Fibroblast of mammary gland (primary cell): Measurements from ENCODE around the gene TP53RK.

Experiments used
- DNase-seq: peaks from one replicate; pipeline ENCODE4 v3.0.0-alpha.2; 2010; ENCODE audit warnings: low read depth
- H3K4me3 ChIP-seq: 2 replicates; pipeline ENCODE4 v1.5.1; 2011; ENCODE audit warnings: low read depth, mild to moderate bottlenecking, low read length, moderate library complexity; ENCODE audit not compliant: control insufficient read depth
- CTCF ChIP-seq: conservative IDR thresholded peaks from 2 replicates; pipeline ENCODE4 v1.5.1; 2011; ENCODE audit warnings: low read depth, low read length, inconsistent platforms; ENCODE audit not compliant: control insufficient read depth, insufficient read depth

Gene TP53RK

DNA sequence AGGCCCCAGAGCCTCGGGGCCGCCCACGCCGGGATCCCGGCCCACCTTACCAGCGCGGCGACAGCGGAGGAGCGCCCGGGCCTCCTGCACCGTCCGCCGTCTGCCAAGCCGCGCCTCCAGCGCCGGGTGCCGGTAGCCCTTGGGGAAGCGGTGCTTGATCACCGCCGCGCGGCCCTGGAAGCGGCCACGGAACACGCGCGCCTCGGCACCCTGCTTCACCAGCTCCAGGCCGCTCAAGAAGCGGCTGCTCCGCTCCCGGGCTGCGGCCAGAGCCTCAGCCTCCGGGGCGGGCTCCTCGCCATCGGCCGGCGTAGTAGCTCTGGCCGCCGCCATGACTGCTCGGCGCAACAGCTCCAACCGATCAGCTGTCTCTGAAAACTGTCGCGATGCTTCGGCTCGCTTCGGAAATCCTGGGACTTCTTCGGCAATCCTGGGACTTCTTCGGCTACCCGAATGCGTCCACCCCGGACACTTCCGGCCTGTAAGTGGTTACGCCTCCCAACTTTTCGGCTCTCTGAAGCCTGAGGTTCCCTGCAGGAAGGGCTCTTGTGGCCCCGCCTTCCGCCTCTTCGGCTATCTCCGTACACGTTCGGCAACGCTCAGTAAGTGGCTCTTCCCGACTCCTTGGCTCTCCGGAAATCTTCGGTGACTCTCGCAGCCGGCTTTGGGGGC, at the start of gene TP53RK:
Gene TP53RK (minus strand): TSS at position 363 of the 672 bp plus-strand sequence. CDS start 30 bp downstream, at position 333.
- no peak for TF ChIP-seq CTCF
- H3K4me3 ChIP-seq: peak within 1 kb of the TSS; percentile 79
- peak; percentile 100 for DNase-seq

DNA sequence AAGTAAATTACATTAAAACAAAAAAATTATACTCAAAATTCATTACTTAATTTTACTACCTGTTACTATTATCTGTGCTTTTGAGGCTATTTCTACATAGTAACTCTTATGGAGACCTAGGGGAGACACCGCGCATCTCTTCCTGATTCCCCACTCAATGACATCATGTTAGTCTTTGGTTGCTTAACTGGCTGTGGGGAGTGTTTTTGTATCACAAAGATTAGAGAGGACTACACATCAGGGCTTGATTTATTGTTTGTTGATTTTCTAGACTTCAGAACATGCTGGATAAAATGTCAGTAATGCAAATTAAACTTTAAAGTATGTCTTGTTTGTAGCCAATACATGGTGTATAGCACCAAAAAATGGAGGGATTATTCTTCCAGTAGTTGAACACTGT, 46.2 kb upstream of the TP53RK start:
- no peak for DNase-seq
- TF ChIP-seq CTCF: no peak
- H3K4me3 ChIP-seq: no peak overlapping the region

DNA sequence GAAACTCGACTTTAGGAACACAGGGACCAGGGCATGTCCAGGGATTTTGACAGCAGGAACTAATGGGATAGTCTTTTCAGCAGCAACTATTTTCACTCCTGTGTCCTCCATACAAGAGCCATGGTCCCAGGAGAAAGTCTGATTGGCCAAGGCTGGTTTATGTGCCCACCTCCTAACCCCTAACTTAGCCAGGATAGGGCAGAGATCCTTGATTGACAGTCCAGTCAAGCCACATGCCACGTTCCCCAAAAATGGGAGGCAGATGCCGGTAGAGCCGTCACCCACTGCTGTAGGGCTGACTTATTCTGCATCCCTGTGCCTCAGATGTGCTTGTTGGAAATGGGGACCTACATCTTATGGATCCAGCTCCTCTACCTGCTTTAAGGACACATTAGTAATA, 42.5 kb upstream of the TP53RK start:
- H3K4me3 ChIP-seq: no peak overlapping the region
- no peak for DNase-seq
- TF ChIP-seq CTCF: no peak

DNA sequence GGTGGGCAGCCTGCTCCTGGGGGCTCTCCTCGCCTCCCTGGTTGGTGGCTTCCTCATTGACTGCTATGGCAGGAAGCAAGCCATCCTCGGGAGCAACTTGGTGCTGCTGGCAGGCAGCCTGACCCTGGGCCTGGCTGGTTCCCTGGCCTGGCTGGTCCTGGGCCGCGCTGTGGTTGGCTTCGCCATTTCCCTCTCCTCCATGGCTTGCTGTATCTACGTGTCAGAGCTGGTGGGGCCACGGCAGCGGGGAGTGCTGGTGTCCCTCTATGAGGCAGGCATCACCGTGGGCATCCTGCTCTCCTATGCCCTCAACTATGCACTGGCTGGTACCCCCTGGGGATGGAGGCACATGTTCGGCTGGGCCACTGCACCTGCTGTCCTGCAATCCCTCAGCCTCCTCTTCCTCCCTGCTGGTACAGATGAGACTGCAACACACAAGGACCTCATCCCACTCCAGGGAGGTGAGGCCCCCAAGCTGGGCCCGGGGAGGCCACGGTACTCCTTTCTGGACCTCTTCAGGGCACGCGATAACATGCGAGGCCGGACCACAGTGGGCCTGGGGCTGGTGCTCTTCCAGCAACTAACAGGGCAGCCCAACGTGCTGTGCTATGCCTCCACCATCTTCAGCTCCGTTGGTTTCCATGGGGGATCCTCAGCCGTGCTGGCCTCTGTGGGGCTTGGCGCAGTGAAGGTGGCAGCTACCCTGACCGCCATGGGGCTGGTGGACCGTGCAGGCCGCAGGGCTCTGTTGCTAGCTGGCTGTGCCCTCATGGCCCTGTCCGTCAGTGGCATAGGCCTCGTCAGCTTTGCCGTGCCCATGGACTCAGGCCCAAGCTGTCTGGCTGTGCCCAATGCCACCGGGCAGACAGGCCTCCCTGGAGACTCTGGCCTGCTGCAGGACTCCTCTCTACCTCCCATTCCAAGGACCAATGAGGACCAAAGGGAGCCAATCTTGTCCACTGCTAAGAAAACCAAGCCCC, 36.2 kb upstream of the TP53RK start:
- DNase-seq: no peak
- TF ChIP-seq CTCF: no peak
- H3K4me3 ChIP-seq: no peak overlapping the region

DNA sequence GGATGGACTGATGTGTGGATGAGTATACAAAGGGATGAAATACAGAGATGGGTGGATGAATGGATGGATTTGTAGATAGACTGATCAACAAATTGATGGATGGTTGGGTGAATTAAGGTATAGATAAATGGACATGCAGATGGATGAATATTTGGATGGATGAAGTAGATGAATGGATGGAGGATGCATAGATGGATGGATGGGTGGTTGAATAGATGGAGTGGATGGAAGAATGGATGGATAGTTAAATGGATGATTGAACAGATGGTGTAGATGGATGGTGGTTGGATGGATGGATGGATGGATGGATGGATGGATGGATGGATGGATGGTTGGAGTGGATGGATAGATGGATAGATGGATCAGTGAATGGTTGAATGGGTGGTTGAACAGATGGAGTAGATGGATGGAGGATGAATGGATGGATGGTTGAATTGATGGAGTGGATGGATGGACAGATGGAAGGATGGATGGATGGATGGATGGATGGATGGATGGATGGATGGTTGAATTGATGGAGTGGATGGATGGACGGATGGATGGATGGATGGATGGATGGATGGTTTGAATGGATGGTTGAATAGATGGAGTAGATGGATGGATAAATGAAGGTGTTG, 35.2 kb upstream of the TP53RK start:
- no peak for TF ChIP-seq CTCF
- no peak for DNase-seq
- H3K4me3 ChIP-seq: no peak overlapping the region

DNA sequence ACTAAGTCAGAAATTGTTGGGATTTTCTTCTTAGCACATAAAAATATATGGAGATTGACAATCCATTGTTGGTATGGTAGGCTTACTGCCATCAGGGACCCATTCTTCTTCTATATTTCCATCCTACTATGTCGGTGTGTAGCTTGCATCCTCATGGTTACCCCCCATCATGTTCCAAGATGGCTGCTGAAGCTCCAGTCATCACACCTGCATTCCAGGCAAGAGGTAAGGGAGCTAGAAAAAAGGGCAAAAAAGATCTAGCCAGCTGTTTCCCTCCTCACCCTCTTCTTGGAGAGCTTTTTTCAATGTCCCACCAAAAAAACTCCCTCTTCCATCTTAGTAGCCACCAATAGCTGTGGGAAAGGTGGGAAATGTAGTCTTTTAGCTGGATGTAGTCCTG, 33.8 kb upstream of the TP53RK start:
- no peak for TF ChIP-seq CTCF
- no peak for DNase-seq
- H3K4me3 ChIP-seq: no peak overlapping the region
